H1 (cell line): ENCODE results near the gene SELENOV.

Experiments used
- BCL11A ChIP-seq, 2 experiments: IDR thresholded peaks; one replicate each; pipeline ENCODE4 v1.6.1; 2011; ENCODE audit warnings: low read depth in 2 of 2, low read length in 2 of 2, mild to moderate bottlenecking in 2 of 2
- CHD2 ChIP-seq: IDR thresholded peaks from 2 replicates; pipeline ENCODE4 v1.6.1; 2012; ENCODE audit warnings: low read length, improper control_type of control experiment
- CTCF ChIP-seq, 3 experiments: IDR thresholded peaks; 1 replicate in 2 of 3; 2 replicates in 1 of 3; pipeline versions ENCODE4 v1.5.1 to v1.6.1; 2011; ENCODE audit warnings: low read length in 3 of 3, mild to moderate bottlenecking in 3 of 3, inconsistent platforms in 2 of 3, low read depth in 1 of 3, moderate library complexity in 1 of 3; ENCODE audit not compliant: insufficient read depth in 1 of 3; ENCODE audit errors: control extremely low read depth in 1 of 3
- JUN ChIP-seq: IDR thresholded peaks from 2 replicates; pipeline ENCODE4 v1.6.1; 2011; ENCODE audit warnings: low read depth, mild to moderate bottlenecking, improper control_type of control experiment, low read length
- NRF1 ChIP-seq: IDR thresholded peaks from 2 replicates; pipeline ENCODE4 v1.6.1; 2011; ENCODE audit warnings: mild to moderate bottlenecking, low read depth, low read length, improper control_type of control experiment
- POLR2A ChIP-seq, 2 experiments: IDR thresholded peaks; 1 replicate in 1 of 2; 2 replicates in 1 of 2; pipeline ENCODE4 v1.6.1; 2011; ENCODE audit warnings: low read depth in 2 of 2, low read length in 2 of 2, mild to moderate bottlenecking in 2 of 2; ENCODE audit errors: control extremely low read depth in 1 of 2
- POLR2AphosphoS5 ChIP-seq: IDR thresholded peaks from 2 replicates; pipeline ENCODE4 v1.6.1; 2011; ENCODE audit warnings: low read depth, low read length
- RAD21 ChIP-seq, 2 experiments: IDR thresholded peaks in 1 of 2; conservative IDR thresholded peaks in 1 of 2; 2 replicates each; pipeline ENCODE4 v1.6.1; 2011; ENCODE audit warnings: low read depth in 2 of 2, low read length in 2 of 2, improper control_type of control experiment in 1 of 2, inconsistent platforms in 1 of 2, mild to moderate bottlenecking in 1 of 2, moderate library complexity in 1 of 2

GRCh38 chr19:39489756-39490155 is 25.2 kb upstream of the SELENOV start:
- TF ChIP-seq POLR2A (IDR thresholded peaks at IDR 0.05; ENCODE audit: control extremely low read depth in 1 of 2, low read depth in 2 of 2, low read length in 2 of 2): no peak
- TF ChIP-seq RAD21 (IDR thresholded peaks at IDR 0.05 in 1 of 2, conservative IDR thresholded peaks at IDR 0.05 in 1 of 2; ENCODE audit: low read depth in 2 of 2, low read length in 2 of 2): no peak
- no peak for TF ChIP-seq JUN
- no peak for TF ChIP-seq CTCF (IDR thresholded peaks at IDR 0.05; ENCODE audit: control extremely low read depth in 1 of 3, insufficient read depth in 1 of 3, low read depth in 1 of 3, low read length in 3 of 3)
- TF ChIP-seq NRF1: no peak
- no peak for TF ChIP-seq CHD2
- no peak for TF ChIP-seq BCL11A (IDR thresholded peaks at IDR 0.05; ENCODE audit: low read depth in 2 of 2, low read length in 2 of 2)
- no peak for TF ChIP-seq POLR2AphosphoS5
